Activated T-helper 1 cell treated with anti-CD3 and anti-CD28 coated beads, Interleukin-2, amount 50 U/mL, for 16 hours (primary cell): ENCODE results near the gene BCL2L12.

Experiments
- DNase-seq, 2 donors: peaks; one replicate each; pipeline ENCODE4 v3.0.0-alpha.2; 2020; ENCODE audit warnings: low read depth in 1 of 2, low spot score in 1 of 2

Gene BCL2L12

GRCh38 chr19:49662011-49662410, 3.7 kb upstream of the BCL2L12 start:
- DNase-seq: no peak

GRCh38 chr19:49663224-49663623, 2.5 kb upstream of the BCL2L12 start:
- no peak for DNase-seq

- DNase-seq: peak; percentile 86 to 95
Observed at GRCh38 chr19:49664171-49665035, 1.3 kb upstream of the BCL2L12 start.

- DNase-seq: no peak
Observed at GRCh38 chr19:49665036-49665350, 740 bp upstream of the BCL2L12 start.

GRCh38 chr19:49666120-49666444, 349 bp downstream of the BCL2L12 start:
- no peak for DNase-seq

- no peak for DNase-seq
Observed at GRCh38 chr19:49667473-49667872, 1.7 kb downstream of the BCL2L12 start.

- DNase-seq: no peak
Observed at GRCh38 chr19:49669516-49669915, 3.8 kb downstream of the BCL2L12 start.

GRCh38 chr19:49672131-49672919, 6.6 kb downstream of the BCL2L12 start:
- DNase-seq: peak; percentile 61 to 68

GRCh38 chr19:49676136-49676783, 10.5 kb downstream of the BCL2L12 start:
- peak in 1 of 2 donors; percentile 37 for DNase-seq

GRCh38 chr19:49676784-49677230, 11.1 kb downstream of the BCL2L12 start:
- peak; percentile 94 to 97 for DNase-seq

- DNase-seq: peak in 1 of 2 donors; percentile 49
Observed at GRCh38 chr19:49677231-49677900, 11.6 kb downstream of the BCL2L12 start, which contains the start of gene PRMT1. TSS of gene PRMT1 (plus strand) at chr19:49677271. CDS start at chr19:49677281, 10 bp downstream.

- peak; percentile 66 to 71 for DNase-seq
Observed at GRCh38 chr19:49677901-49678674, 12.4 kb downstream of the BCL2L12 start.

GRCh38 chr19:49678985-49679770, 13.4 kb downstream of the BCL2L12 start:
- DNase-seq: no peak

GRCh38 chr19:49679771-49680413, 14.2 kb downstream of the BCL2L12 start:
- DNase-seq: no peak

GRCh38 chr19:49680421-49681351, 15.0 kb downstream of the BCL2L12 start:
- DNase-seq: peak; percentile 92 to 95

GRCh38 chr19:49681830-49682229, 16.1 kb downstream of the BCL2L12 start:
- no peak for DNase-seq

- DNase-seq: no peak
Observed at GRCh38 chr19:49682274-49682673, 16.5 kb downstream of the BCL2L12 start.

GRCh38 chr19:49683814-49684250, 18.1 kb downstream of the BCL2L12 start:
- DNase-seq: no peak
